Activated T-helper 9 cell treated with anti-CD3 and anti-CD28 coated beads, Interleukin-2, amount 50 U/mL, for 16 hours (primary cell): ENCODE measurements around the gene SEPTIN6.
A peak's percentile ranks its signal among the peaks of the same experiment; 100 is the strongest.
"Not testable (repeated sequence)": the region's sequence is repeated elsewhere in the genome, so short reads cannot be mapped to it uniquely, and the experiment has no call there.

Experiments used
- DNase-seq: peaks from one replicate; pipeline ENCODE4 v3.0.0-alpha.2; 2020; ENCODE audit warnings: low read depth

Gene SEPTIN6

DNA sequence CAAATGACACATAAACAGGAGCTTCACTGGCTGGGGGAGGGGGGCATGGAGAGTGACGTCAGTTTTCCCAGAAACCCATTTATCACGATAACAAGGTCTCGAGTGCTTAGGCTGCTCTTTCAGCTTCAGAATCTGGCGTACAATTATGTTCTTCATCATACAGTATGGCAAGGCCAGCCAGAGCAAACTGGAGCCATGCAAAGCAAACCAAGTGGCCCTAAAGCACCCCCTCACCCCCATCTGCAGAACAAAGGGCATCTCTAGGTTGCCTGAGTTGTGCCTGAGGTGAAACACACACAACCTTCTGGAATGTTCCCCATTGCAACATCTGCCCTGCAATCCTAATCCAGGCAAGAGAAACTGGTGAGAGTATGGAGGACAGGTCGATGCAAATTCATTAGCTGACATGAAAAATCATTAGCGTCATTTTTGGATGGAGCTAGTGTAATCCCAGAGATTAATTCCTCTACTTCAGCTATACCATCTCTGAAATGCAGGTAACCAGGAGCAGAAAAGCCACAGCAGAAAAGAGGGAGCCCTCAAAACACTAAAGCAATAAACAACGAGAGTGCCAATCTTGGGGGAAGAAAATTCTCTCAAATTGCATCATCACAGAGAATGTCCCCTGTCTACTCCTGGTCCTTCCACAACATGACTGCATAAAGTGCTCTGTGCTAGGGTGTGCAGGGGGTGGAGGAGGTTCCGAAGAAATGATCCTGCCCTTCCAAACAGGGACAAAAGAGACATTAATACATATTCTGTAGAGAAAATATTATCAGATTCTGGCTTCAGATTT, 1.8 kb downstream of the SEPTIN6 start:
- DNase-seq, result peak; percentile 61

DNA sequence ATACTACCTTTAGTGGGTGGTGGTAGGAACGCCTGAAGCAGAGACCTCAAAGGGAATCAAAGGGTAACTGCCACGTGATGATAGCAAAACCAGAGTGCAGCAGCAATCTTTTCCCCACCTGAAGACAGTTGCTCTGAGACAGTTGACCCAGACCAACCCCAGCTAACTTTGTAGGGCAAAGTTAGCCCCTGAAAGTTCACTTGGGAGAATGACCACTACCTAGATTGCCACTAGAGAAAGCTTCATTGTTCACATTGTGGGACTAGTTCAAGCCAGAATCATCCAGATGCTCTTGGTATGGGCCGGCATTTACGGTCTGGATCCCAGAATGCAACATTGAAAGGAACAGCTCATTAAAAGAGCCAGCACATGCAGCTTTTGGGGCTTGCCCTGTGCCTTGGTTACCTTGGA, 4.1 kb downstream of the SEPTIN6 start:
- no peak for DNase-seq

DNA sequence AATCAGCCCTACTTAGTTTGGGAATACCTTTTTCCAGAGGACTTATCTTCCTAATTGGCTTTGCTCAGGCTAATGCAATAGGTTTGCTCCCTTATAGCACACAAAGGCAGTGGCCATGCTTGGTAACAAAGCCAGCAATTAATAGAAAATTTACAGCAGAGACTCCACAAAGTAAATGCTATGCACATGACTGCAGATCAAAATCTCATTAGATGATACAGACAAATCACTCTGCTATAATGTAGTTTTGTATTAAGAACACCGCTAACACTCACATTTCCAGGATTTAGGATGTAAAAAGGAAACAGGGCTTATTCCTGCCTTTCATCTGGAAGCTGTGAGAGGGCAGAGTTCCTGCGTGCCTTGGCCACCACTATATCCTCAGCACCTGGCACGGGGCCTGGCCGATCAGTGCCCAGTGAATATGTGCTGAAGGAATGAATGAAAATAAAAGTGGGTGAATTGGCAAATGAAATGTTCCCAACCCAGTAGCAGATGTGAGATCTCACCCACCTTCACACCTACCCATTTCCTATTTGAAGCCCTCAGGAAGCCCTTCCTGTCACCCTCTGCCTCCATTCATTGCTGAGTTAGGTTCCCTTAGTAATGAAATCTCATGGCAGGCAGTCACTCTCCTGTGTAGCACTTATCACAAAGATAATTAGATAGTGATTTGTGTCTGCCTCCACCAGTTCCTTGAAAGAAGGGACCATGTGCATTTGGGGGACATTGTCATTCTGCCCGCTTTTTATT, 5.1 kb downstream of the SEPTIN6 start:
- no peak for DNase-seq

DNA sequence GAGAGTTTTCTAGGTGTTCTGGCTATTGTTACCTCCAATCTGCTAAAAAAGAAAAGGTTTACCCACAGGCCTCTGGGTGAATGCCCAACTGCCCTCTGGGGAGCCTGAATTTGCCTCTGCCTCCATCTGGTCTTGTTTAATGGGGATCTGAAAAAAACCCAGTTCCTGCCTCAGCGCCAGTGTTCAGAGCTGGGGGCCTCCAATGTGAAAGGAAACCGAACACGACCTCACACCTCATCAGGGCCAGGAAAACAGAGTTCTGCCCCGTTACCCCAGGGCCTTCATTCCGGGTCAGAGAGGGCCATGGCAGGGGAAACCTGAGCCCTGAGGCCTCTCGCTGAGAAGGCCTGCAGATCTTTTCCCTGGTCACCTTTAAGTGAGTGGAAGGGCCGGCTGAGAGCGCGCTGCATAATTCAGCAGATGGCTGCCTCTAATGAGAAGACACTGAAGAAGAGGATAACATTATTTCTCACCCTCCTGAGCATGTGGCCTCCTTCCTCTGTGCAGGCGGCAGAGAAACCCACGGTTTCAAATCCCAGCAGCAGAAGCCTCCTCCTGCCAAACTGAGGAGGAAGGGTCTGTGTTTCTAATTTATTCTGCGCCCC, 6.8 kb downstream of the SEPTIN6 start:
- no peak for DNase-seq

DNA sequence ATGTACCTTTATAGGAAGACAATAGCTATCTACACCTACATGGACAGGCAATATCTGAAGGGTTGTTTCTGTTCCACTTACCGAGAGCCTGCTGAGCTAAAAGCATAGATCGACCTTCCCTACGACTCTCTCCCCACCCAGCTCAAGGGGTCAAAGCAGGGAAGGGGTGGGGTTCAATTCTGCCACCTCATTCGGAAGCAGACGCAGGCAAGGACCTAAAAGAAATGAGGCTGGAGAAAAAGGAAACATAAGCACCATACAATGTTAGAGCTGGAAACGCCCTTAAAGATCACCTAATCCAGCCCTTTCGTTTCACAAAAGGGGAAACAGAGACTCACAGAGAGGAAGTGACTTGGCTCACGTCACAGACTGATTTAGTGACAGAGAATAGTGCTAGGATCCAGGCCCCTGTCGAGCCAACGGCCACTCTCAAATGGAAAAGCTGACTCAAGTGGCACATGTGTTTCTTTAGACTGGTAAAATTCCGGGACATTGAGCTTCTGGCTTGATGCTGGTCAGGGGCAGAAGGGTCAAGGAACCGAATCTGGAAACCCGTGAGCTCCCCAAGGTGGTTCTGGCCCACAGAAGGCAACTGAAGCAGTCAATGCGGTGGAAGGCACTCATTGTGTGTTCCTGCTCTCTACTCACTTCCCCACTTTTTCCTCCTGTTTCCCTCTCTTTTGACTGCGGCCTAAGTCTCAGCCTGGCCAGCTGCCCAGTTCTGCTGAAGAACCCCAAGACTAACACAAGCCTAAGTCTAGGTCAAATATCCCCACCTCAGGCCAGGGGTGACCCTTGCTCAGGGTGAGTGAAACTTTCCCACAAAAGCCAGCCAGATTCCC, 7.5 kb downstream of the SEPTIN6 start:
- no peak for DNase-seq

DNA sequence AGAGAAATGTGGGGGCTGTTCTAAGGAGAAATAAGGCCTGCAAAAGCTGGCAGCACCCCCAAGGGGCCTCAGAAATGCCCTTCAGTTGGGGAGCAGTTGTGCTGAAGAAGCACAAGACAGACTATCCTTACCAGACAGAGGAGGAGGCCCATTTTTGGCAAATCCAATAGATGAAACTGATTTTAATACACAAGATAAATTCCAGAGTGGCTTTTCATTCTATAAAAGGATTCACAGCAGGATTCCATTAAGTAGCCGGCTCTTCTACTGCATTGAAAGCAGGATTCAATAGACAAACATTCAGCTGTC, 8.1 kb downstream of the SEPTIN6 start:
- DNase-seq, result no peak

DNA sequence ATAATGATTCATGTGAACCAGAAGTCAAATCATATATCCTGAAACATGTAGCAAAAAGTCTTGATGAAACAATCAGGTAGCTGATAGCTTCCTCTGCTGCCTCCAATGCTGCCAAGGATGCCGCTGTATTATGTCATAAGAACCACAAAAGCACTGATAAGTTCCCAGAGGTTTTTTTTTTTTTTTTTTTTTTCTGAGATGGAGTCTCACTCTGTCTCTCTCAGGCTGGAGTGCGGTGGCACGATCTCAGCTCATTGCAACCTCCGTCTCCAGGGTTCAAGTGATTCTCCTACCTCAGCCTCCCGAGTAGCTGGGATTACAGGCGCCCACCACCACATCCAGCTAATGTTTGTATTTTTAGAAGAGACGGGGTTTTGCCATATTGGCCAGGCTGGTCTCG, 8.7 kb downstream of the SEPTIN6 start:
- not testable (repeated sequence) for DNase-seq

DNA sequence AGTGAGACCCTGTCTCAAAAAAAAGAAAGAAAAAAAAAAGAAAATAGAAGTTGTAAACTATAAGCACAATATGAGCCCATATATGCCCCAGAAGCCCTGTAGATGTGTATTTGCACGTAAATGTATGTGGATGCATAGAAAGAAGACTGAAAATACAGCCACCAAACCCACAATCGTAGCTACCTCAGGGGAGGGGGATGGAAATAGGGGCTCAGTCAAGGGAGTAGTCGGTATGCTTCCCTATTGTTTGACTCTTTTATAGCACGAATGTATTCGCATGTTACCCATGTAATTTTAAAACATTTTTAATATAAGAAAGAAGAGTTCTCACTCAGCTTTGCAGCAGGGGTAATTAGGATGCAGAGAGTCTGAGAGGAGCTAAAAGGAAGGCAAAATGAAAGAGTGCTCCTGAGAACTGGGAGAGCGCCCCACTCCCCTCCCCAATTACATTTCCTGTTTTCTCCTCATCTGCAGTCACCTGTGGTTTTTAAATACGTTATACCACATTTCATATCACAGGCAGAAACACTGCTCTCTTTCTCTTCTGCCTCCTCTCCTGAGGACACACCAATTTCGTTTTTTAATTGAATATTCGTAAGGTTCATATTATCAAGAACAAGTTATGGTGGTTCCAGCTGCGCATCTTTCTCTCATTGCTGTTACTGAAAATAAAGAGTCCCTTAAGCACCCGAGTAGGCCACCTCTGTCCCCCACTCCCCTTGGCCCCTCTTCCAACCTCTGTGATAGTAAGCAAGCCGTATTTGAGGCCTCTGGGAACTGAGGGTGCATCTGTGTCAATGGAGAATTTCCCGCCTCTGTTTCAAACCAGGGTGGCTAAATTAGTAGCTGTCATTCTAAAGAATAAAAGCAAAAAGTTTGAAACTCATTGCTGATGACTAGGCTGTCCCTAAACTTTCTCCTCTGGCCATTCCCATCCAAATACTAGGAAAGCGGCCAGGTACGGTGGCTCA, 10.7 kb downstream of the SEPTIN6 start:
- DNase-seq, result no peak

DNA sequence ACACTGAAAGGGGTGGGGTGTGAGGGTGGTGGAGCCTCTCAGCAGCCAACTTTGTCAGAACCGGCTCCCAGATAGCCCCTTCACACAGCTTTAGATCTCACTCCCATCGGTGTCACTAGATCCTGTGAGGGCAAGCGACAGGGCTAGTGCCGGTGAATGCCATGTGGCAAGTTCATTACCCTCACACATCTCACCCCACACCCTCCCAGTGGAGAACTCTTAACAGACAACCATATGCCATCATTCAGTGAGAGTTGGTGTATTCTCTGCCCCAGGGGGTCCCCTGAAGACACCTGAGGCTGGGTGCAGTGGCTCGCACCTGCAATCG, 15.3 kb downstream of the SEPTIN6 start:
- no peak for DNase-seq

DNA sequence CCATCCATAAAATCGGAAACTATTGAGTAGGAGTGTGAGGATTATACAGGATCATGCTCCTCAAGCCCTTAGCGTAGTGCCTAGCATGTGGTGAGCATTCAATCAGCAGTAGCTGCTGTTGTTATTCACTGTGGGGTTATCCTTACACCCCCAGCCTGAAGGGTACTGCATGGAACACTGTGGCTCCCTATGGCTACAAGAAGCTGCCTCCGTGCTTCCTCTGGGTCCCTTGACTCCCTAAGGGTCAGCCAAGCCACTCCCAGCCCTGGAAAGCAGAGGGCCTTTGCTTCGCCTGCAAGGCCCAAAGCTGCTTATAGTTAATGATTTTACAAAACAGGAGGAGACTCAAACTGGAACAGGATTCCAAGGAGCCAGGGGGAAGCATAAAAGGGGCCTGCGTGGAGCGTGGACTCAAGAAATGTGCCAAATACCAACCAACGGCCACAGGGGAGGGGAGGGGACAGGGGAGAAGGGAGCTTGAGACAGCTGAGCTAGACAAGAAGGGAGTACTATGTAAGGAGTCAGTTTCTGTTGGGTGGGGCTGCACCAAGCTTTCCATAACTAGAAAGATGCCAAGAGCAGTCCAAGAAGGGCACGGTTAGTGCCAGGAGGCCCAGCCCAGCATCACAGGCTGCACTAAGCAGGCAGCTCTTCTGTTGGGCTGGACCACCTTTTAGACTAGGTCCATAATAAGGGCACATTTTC, 15.9 kb downstream of the SEPTIN6 start:
- no peak for DNase-seq

DNA sequence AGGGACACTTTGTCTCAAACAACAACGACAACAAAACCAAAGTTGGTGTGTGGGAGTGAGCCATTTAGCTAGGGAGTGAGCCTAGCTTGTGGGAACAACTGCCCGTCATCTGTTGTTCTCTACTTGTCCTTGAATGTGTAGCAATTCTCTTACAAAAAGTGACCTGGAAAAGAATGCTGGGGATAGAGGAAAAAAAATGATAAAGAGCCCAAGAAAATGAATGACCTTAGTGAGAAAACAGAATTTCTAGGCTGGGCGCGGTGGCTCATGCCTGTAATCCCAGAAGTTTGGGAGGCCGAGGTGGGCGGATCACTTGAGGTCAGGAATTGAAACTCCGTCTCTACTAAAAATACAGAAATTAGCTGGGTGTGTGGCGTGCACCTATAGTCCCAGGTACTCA, 19.6 kb downstream of the SEPTIN6 start:
- DNase-seq, result no peak

DNA sequence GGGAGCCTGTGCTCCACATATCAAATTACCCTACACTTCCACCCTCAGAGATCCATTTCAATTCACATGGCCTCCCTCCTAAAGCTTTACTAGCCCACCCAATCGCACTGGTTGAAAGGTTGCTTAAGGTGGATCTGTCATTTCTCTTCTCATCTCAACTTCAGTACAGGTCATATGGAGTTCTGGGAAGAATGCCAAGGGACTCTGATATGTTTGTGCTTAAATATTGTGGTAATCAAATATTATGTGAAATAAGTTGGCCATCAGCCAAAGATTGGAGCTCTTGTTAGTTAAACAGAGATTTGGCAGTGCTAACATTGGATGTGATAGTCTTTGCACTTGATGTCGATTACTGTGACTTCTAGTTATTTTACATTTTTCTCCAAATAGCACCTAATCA, 20.5 kb downstream of the SEPTIN6 start:
- DNase-seq, result no peak

DNA sequence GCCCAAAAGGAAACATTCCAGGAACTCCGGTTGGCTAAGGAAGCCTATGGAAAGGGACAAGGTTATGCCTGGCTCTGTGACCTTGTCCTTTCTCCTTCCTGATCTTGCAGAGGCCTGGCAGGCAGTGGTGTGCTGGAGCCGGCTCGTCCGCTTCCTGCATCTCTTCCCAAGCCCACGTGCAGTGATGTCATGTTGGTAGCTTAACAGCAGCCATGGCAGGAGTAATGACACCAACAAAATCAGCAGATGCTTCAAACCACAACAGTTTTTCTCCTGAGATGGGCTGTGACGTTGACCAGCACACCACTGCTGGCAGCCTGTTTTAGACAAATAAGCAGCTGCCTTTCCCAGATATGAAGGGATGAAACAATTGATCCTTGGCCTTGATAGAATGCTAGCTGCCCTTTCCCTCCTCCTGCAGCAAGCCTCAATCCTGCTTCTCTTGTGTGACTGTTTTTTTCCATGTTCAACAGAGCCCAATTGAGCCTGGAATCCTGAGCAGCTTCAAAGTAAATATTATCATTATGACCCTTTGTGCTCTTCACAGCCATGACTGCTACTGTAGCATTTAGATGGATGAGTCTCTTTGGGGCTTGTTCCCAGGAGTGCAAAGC, 23.4 kb downstream of the SEPTIN6 start:
- DNase-seq, result no peak

DNA sequence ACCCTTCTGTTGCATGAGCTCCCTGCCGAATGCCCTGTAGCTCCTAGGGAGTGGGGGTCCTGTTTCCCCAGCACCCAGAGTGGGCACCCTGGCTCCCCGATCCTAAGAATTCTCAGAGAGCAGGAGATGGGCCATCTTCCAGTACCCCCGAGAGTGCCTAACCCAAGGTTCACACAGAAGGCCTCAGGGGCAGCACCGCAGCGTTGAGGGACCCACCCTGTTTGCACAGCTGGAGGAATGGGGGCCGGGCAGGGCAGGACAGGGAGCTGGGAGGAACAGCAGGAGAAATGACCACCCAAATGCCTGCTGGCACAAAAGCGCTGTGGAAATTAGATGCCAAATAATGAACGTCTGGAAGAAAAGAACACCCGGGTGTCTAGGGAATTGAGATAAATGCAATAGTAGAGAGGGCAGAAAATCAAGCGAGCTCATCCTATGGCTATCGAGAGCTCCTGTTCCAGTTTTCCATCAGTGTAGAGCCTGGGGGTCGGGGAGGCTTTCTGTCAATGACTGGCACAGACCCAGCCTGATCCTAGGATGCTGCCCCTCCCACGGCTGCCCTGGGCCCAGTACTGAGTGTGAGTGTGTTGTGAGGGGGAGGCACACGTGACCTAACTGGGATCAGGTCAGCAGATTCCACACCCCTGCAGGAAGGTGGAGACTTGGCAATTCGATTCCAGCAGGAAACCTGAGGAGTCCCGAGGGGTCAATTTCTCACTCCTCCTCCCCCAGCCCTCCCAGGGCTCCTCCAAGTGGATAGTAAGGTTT, 25.7 kb downstream of the SEPTIN6 start:
- no peak for DNase-seq

DNA sequence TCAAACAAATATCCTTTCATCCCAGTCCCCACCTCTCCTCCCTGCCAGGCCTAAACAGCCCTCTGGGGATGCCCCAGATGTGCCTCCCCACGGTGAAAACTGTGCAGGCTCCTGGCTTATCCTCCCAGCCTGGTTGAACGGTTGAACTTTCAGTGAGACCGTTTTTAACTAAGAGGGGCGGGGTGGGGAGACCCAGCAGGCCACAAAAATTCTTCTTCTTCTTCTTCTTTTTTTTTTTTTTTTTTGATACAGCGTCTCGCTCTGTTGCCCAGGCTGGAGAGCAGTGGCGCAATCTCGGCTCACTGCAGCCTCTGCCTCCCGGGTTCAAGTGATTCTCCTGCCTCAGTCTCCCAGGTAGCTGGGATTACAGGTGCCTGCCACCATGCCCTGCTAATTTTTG, 28.1 kb downstream of the SEPTIN6 start:
- not testable (repeated sequence) for DNase-seq

DNA sequence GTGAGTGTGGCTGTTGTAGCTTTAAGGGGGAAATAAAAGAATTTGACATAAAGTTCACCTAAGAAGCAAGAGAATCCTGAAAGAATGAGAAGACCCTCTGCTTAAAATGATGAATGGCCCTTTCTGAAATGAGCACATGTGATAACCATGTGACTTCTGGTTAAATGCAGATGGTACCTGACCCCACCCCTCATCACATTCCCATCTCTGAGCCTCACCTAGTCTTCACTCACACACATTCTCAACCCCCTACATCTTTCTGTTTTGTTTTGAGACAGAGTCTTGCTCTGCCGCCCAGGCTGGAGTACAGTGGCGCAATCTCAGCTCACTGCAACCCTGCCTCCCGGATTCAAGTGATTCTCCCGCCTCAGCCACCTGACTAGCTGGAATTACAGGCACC, 31.5 kb downstream of the SEPTIN6 start:
- DNase-seq, result no peak

DNA sequence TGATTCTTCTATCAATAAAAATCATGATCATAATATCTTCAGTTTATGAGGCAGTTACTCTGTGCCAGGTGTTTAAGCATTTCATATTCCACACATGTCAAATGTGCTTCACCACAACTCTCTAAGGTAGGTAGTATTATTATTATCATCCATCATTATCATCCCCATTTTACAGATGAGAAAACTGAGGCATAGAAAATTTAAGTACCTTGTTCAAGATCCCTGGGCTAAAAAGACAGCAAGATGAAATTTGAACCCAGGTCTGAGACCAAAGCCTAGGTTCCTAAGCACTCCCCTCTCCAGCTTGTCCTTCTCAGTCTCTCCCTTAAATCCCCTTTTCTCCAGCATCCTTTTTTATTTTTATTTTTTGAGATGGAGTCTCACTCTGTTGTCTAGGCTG, 33.4 kb downstream of the SEPTIN6 start:
- DNase-seq, result no peak

DNA sequence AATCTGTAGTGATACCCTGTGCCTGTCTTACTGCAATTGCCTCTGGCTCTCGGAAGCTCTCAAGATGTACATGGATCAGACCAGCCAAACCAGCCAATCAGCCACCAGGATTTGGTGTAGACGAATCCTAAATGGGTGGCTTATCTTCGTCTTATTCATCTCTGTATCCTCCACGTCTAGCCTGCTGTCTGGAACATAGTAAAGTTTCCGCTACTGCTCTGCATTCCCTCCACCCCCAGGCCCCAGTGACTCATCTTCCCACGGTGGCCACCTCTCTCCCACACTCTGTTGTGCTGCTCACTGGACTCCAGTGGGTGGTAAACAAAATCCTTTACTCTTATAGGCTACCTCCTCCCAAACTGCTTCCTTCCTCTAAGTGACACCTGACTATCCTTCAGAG, 37.8 kb downstream of the SEPTIN6 start:
- DNase-seq, result peak; percentile 57

DNA sequence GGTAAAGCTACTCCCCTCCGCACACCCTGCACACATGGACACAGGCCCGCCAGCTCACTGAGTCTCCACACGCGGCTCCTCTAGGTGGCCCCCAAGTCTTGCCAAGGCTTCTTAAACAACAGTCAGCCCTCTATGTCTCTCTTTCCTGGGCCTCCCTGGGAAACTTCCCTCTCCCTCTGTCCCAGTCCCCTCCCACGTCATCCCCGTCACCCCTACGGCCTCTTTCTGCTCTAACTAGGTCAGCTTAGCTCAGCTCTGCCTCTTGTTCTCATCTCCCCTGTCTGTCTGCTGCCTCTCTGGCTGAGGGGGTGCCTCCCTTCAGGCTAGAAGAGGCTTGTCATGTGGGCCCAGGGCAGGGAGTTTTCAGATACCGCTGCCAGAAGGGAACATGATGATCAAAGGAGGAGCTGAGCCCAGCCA, 38.8 kb downstream of the SEPTIN6 start:
- DNase-seq, result no peak

DNA sequence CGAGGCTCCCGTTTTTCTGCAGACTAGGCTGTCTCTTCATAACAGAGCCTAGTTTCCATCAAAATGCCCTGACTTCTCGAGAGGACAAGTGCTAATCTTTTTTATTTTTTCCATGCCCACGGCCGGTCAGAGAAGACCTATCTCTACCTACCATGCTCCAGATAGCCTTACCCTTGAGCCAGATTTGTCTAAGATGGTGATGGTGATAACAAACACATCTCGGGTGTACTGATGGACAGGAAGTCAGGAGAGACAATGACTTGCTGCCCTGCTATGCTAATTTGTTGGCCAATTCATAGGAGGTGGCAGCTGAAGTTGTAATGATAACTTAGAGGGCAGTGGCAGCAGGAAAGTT, 44.6 kb downstream of the SEPTIN6 start:
- no peak for DNase-seq
